ENCODE results near the gene CEP120. TPM values are rescaled to one million over a fixed set of nuclear protein-coding genes. Genes with fewer than 3 reads are reported as not detected.

The CEP120 gene
- total RNA-seq, 1 experiment from 2014 or later = 27.1 TPM

- CTCF ChIA-PET = no interaction called here
- no peaks in the 10 kb centered on the region for H3K27me3 Mint-ChIP-seq (ENCODE audit: unreplicated experiment)
- no peak for TF ChIP-seq CTCF (IDR thresholded peaks at IDR 0.05; ENCODE audit: unreplicated experiment)
- no peak overlapping the region for H3K27ac Mint-ChIP-seq (ENCODE audit: unreplicated experiment)
- peaks cover 3% of the 10 kb centered on the region for H3K9me3 Mint-ChIP-seq (ENCODE audit: low read depth, unreplicated experiment)
- intact Hi-C loops (cut with micrococcal nuclease; ENCODE audit: unreplicated experiment) = no loop called here
- DNase-seq = no peak
- H3K4me1 Mint-ChIP-seq (ENCODE audit: low read depth, unreplicated experiment) = no peaks in the 10 kb centered on the region
- no peak overlapping the region for H3K4me3 Mint-ChIP-seq (ENCODE audit: low read depth, unreplicated experiment)
- peaks cover 7% of the 10 kb centered on the region for H3K36me3 Mint-ChIP-seq (ENCODE audit: insufficient read depth, unreplicated experiment)
- no TSS peak for BruUV-seq (replicated peaks)
Observed at GRCh38 chr5:123360201-123360571, 63.0 kb downstream of the CEP120 start.

- Mint-ChIP-seq H3K27me3 (ENCODE audit: unreplicated experiment) (no peaks in the 10 kb centered on the region), H3K9me3 (ENCODE audit: low read depth, unreplicated experiment) (peaks cover 3% of the 10 kb centered on the region), H3K4me3 (ENCODE audit: low read depth, unreplicated experiment) (no peak overlapping the region), H3K4me1 (ENCODE audit: low read depth, unreplicated experiment) (no peaks in the 10 kb centered on the region), H3K27ac (ENCODE audit: unreplicated experiment) (no peak overlapping the region), H3K36me3 (ENCODE audit: insufficient read depth, unreplicated experiment) (peaks cover 7% of the 10 kb centered on the region)
- intact Hi-C loops (cut with micrococcal nuclease; ENCODE audit: unreplicated experiment) = no loop called here
- CTCF ChIA-PET = no interaction called here
- no peak for TF ChIP-seq CTCF (IDR thresholded peaks at IDR 0.05; ENCODE audit: unreplicated experiment)
- no peak for DNase-seq
- BruUV-seq (replicated peaks) = no TSS peak
Observed at GRCh38 chr5:123359454-123360200, 63.6 kb downstream of the CEP120 start.

GRCh38 chr5:123358751-123359150, 64.5 kb downstream of the CEP120 start:
- H3K27me3 Mint-ChIP-seq (ENCODE audit: unreplicated experiment) = no peaks in the 10 kb centered on the region
- CTCF ChIA-PET = no interaction called here
- no peak for TF ChIP-seq CTCF (IDR thresholded peaks at IDR 0.05; ENCODE audit: unreplicated experiment)
- intact Hi-C loops (cut with micrococcal nuclease; ENCODE audit: unreplicated experiment) = no loop called here
- peaks cover 5% of the 10 kb centered on the region for H3K9me3 Mint-ChIP-seq (ENCODE audit: low read depth, unreplicated experiment)
- no peak overlapping the region for H3K27ac Mint-ChIP-seq (ENCODE audit: unreplicated experiment)
- peaks cover 7% of the 10 kb centered on the region for H3K36me3 Mint-ChIP-seq (ENCODE audit: insufficient read depth, unreplicated experiment)
- H3K4me1 Mint-ChIP-seq (ENCODE audit: low read depth, unreplicated experiment) = no peaks in the 10 kb centered on the region
- H3K4me3 Mint-ChIP-seq (ENCODE audit: low read depth, unreplicated experiment) = no peak overlapping the region
- BruUV-seq (replicated peaks) = no TSS peak
- DNase-seq = no peak

- H3K4me3 Mint-ChIP-seq (ENCODE audit: low read depth, unreplicated experiment) = no peak overlapping the region
- H3K4me1 Mint-ChIP-seq (ENCODE audit: low read depth, unreplicated experiment) = no peaks in the 10 kb centered on the region
- H3K27ac Mint-ChIP-seq (ENCODE audit: unreplicated experiment) = no peak overlapping the region
- no peak for DNase-seq
- CTCF ChIA-PET = no interaction called here
- no peaks in the 10 kb centered on the region for H3K27me3 Mint-ChIP-seq (ENCODE audit: unreplicated experiment)
- intact Hi-C loops (cut with micrococcal nuclease; ENCODE audit: unreplicated experiment) = no loop called here
- peaks cover 6% of the 10 kb centered on the region for H3K9me3 Mint-ChIP-seq (ENCODE audit: low read depth, unreplicated experiment)
- BruUV-seq (replicated peaks) = no TSS peak
- peaks cover 7% of the 10 kb centered on the region for H3K36me3 Mint-ChIP-seq (ENCODE audit: insufficient read depth, unreplicated experiment)
- TF ChIP-seq CTCF (IDR thresholded peaks at IDR 0.05; ENCODE audit: unreplicated experiment) = no peak
Observed at GRCh38 chr5:123358304-123358703, 64.9 kb downstream of the CEP120 start.
